ENCODE results near the gene NT5C.

The NT5C gene

DNA sequence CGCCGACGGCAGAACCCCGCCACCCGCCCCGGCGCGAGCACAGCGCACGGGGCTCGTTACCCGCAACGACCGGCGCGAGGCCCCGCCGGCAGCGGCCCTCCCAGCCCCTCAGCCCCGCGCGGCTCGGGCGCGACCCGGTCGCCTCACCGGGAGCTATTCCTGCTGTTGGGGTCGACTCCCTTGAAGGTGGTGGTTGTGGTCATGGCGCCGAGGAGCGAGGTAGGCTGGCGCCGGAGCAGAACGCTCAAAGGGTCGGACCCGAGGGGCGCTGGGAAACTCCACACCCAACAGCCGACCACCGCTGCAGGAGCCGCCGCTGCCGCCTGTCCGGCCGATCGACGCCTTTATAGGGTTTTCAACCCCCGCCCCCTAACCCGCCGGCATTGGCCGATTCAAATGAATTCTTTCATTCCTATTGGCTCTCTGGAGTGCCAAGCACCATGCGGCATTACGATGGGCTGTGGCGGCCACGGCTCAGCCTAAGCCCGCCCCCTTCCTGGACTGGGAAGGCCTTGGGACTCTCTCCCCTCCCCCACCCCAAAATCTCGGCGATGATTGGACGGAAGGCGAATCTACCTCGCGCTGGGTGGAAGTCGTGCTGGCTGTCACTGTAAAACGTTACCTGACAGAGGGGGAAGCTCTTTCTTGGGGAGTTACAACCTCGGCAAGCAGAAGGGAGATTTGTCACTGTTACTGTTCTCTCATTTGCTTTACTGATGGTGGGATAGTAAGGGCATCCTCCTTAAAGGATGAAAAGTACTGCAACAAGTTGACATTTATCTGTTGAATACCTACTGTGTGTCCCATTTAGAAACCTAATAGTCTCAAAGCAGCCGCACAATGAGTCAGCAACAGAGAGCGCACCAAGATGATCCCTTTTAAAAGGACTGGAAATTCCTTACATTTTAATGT lies 22.9 kb upstream of the NT5C start, which contains the start of gene JPT1:
Gene JPT1 (minus strand): TSS at position 318 of the 912 bp plus-strand sequence. CDS start 115 bp downstream, at position 203.
- H3K4me1 Mint-ChIP-seq: peaks cover 34% of the 10 kb centered on the region
- peak within 1 kb of the TSS; percentile 94 to 98 (median 97) for H3K4me3 Mint-ChIP-seq
- peaks cover 3% of the 10 kb centered on the region for H3K27me3 Mint-ChIP-seq (ENCODE audit: low read depth)
- TF ChIP-seq, protein P1, sequence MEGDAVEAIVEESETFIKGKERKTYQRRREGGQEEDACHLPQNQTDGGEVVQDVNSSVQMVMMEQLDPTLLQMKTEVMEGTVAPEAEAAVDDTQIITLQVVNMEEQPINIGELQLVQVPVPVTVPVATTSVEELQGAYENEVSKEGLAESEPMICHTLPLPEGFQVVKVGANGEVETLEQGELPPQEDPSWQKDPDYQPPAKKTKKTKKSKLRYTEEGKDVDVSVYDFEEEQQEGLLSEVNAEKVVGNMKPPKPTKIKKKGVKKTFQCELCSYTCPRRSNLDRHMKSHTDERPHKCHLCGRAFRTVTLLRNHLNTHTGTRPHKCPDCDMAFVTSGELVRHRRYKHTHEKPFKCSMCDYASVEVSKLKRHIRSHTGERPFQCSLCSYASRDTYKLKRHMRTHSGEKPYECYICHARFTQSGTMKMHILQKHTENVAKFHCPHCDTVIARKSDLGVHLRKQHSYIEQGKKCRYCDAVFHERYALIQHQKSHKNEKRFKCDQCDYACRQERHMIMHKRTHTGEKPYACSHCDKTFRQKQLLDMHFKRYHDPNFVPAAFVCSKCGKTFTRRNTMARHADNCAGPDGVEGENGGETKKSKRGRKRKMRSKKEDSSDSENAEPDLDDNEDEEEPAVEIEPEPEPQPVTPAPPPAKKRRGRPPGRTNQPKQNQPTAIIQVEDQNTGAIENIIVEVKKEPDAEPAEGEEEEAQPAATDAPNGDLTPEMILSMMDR (IDR thresholded peaks at IDR 0.05; ENCODE audit: unreplicated experiment in 3 of 3): no peak
- H3K9me3 Mint-ChIP-seq: no peaks in the 10 kb centered on the region
- peaks cover 17% of the 10 kb centered on the region for H3K36me3 Mint-ChIP-seq (ENCODE audit: low read depth)
- H3K27ac Mint-ChIP-seq: peak within 1 kb of the TSS; percentile 44 to 94 (median 91)

DNA sequence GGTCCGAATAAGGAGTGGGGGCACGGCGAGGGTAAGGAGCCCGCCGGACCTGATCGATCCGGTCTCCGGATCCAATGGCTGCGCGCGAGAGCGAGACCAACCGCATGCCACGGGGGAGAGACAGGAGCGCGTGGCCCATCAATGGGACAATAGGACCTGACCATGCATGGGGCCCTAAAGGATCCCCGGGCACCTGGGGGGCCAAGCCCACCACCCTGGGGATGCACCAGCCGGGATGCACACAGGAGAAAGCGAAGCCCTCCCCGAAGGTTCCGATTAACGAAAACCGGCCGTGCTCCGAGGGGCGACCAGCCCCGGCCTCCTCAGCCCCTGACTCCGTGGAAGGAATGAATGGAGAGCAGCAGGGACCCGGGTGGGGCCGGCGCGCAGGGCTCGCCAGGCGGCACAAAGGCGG lies 22.2 kb upstream of the NT5C start:
- peak overlapping the region; percentile 44 to 94 (median 87) for H3K27ac Mint-ChIP-seq
- H3K4me1 Mint-ChIP-seq: peaks cover 32% of the 10 kb centered on the region
- H3K9me3 Mint-ChIP-seq: no peaks in the 10 kb centered on the region
- TF ChIP-seq, protein P1 (IDR thresholded peaks at IDR 0.05; ENCODE audit: unreplicated experiment in 3 of 3): no peak
- H3K27me3 Mint-ChIP-seq (ENCODE audit: low read depth): peaks cover 3% of the 10 kb centered on the region
- peaks cover 18% of the 10 kb centered on the region for H3K36me3 Mint-ChIP-seq (ENCODE audit: low read depth)
- H3K4me3 Mint-ChIP-seq: peak overlapping the region; percentile 94 to 98 (median 97)

DNA sequence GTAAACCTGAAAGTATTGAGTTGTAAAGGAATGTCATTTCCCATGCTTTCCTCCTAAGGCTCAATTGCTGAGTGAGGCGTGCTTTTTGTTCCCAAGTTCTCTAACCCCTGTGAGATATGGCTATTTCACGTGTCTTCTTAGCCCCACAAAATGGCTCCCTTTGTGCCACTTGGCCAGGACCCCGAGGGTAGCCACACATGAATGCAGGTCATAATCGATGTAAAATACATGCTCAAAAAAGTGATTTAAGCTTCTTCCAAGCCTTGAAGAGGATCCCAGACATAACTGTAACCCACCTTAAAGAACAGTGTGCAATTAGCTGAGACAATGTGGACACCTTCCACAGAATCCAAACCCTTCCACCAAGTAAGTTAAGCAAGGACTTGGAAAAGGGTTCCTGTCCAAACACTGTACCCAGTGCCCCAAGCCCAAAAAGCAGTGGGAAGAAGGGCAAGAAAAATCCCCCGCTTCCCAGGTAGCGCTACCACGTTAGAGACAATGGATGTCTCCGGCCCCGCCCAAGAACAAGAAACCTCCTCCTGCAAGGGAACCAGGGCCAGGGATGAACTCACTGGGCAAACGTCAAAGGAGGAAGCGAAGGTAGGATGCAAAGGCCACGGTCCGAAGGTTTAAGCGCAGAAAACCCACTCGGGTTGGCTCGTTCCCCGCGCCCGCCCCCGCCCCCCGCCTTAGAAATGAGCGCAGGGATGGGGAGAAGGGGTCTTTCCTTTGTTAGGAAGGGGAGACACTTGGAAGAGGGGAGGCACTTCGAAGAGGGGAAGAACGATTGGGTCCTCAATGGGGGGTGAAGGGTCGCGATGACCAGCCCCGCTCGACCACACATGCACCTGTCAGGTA lies 21.6 kb upstream of the NT5C start:
- peaks cover 20% of the 10 kb centered on the region for H3K36me3 Mint-ChIP-seq (ENCODE audit: low read depth)
- peaks cover 3% of the 10 kb centered on the region for H3K27me3 Mint-ChIP-seq (ENCODE audit: low read depth)
- peak overlapping the region; percentile 44 to 94 (median 87) for H3K27ac Mint-ChIP-seq
- no peaks in the 10 kb centered on the region for H3K9me3 Mint-ChIP-seq
- TF ChIP-seq, protein P1 (IDR thresholded peaks at IDR 0.05; ENCODE audit: unreplicated experiment in 3 of 3): no peak
- H3K4me1 Mint-ChIP-seq: peaks cover 32% of the 10 kb centered on the region
- H3K4me3 Mint-ChIP-seq: peak overlapping the region; percentile 94 to 98 (median 97)

DNA sequence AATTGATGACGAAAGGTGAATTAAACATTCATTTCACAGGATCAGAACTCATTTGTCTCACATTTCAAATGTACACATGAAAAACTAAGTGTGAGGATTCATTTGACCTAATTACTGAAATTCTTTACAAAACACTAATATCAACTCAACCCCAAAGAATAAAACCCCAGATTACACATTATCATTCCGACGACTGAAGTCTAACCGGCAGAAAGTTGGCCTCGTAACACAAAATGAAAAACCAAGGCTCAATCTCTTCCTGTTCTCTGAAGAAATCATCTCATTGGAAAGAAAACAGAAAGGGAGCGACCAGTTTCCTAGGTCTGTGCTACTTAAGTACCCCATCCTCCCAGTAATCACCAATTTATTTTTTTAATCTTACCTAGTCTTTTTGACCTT lies 21.0 kb upstream of the NT5C start:
- Mint-ChIP-seq H3K9me3 (no peaks in the 10 kb centered on the region), H3K27me3 (ENCODE audit: low read depth) (no peaks in the 10 kb centered on the region), H3K27ac (peak overlapping the region; percentile 44 to 94 (median 87)), H3K4me3 (peak overlapping the region; percentile 94 to 98 (median 97)), H3K36me3 (ENCODE audit: low read depth) (peaks cover 24% of the 10 kb centered on the region), H3K4me1 (peaks cover 32% of the 10 kb centered on the region)
- TF ChIP-seq, protein P1 (IDR thresholded peaks at IDR 0.05; ENCODE audit: unreplicated experiment in 3 of 3): no peak

DNA sequence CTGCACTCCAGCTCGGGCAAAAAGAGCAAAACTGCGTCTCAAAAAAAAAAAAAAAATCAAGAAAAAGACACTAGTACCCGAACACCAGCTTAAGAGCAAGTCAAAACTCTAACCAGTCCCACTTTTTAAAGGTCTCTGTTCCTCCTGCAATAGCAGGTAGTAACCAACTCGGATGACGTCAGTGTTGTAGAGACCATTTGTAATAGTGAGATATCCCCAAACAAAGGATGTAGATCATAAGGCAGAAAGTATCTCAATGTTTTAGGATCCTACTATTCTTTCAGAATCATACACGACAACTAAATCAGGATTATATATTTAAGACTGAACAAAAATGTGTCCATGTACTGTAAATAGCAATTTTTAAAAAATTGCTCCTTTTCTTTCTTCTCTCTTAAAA lies 20.4 kb upstream of the NT5C start:
- Mint-ChIP-seq H3K4me1 (peaks cover 32% of the 10 kb centered on the region), H3K4me3 (peak overlapping the region; percentile 94 to 98 (median 97)), H3K36me3 (ENCODE audit: low read depth) (peaks cover 26% of the 10 kb centered on the region), H3K9me3 (no peaks in the 10 kb centered on the region), H3K27me3 (ENCODE audit: low read depth) (no peaks in the 10 kb centered on the region), H3K27ac (peak overlapping the region; percentile 44 to 94 (median 87))
- TF ChIP-seq, protein P1 (IDR thresholded peaks at IDR 0.05; ENCODE audit: unreplicated experiment in 3 of 3): no peak

All from nephron (organoid).